DOHH2 (cell line): Measurements from ENCODE around the gene SORT1.

Source experiments
- EZH2phosphoT487 ChIP-seq: fragments of 200-600 bp; sonication (generic); IDR thresholded peaks from 2 replicates; pipeline ENCODE4 v1.6.1; 2017; ENCODE audit warnings: borderline replicate concordance, mild to moderate bottlenecking, antibody characterized with exemption, low read length, moderate library complexity, mixed read lengths
- TF ChIP-seq, protein P1 (sequence below): fragments of 200-600 bp; sonication (generic); IDR thresholded peaks from one replicate; pipeline ENCODE4 v1.5.1; 2014; ENCODE audit warnings: antibody characterized with exemption, mild to moderate bottlenecking, low read depth, low read length; ENCODE audit not compliant: poor library complexity, severe bottlenecking

DNA sequence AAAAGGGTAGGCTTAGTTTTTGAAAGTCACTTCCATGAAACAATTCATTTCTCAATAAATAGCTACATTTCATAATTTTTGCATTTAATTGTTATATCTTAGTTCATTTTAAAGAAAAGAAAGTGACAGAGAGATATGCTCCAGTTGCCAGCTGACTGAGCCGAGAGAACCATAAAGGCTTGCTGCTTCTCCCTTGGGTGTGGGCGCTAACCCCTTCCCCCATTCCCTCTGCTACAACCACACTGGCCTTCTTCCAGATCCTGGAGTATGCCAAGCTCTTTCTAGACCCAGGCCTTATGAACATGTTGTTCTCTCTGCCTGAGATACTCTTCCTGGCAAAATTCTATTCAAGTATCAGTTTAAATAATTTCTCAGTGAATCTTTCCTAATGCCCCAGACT is 12.3 kb downstream of the SORT1 start:
- TF ChIP-seq, protein P1, sequence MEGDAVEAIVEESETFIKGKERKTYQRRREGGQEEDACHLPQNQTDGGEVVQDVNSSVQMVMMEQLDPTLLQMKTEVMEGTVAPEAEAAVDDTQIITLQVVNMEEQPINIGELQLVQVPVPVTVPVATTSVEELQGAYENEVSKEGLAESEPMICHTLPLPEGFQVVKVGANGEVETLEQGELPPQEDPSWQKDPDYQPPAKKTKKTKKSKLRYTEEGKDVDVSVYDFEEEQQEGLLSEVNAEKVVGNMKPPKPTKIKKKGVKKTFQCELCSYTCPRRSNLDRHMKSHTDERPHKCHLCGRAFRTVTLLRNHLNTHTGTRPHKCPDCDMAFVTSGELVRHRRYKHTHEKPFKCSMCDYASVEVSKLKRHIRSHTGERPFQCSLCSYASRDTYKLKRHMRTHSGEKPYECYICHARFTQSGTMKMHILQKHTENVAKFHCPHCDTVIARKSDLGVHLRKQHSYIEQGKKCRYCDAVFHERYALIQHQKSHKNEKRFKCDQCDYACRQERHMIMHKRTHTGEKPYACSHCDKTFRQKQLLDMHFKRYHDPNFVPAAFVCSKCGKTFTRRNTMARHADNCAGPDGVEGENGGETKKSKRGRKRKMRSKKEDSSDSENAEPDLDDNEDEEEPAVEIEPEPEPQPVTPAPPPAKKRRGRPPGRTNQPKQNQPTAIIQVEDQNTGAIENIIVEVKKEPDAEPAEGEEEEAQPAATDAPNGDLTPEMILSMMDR, result no peak
- TF ChIP-seq EZH2phosphoT487, result no peak
